Gastroesophageal sphincter (tissue), 3 donors: ENCODE data around the gene JARID2.

Experiments used
- CTCF ChIP-seq, 4 experiments: fragments of 200-600 bp in 2 of 4; fragments of 450-650 bp in 2 of 4; sonication (generic) in 1 of 4; IDR thresholded peaks; one replicate each; pipeline ENCODE4 v1.5.1; 2017 to 2019; ENCODE audit warnings: antibody characterized with exemption in 4 of 4, mild to moderate bottlenecking in 2 of 4, moderate library complexity in 2 of 4
- EP300 ChIP-seq: sonication (generic); formaldehyde crosslinking; IDR thresholded peaks from one replicate; pipeline ENCODE4 v1.6.1; 2017; ENCODE audit warnings: antibody characterized with exemption, mild to moderate bottlenecking
- POLR2AphosphoS5 ChIP-seq: sonication (generic); formaldehyde crosslinking; IDR thresholded peaks from one replicate; pipeline ENCODE4 v1.6.1; 2017; ENCODE audit warnings: antibody characterized with exemption

GRCh38 chr6:15515660-15516375 is 269.9 kb downstream of the JARID2 start:
- no peak for TF ChIP-seq POLR2AphosphoS5
- no peak for TF ChIP-seq CTCF (IDR thresholded peaks at IDR 0.05)
- TF ChIP-seq EP300, result no peak
